Measurements from ENCODE around the gene SLC8B1. TPM values are rescaled to one million over a fixed set of nuclear protein-coding genes. Genes with fewer than 3 reads are reported as not detected.

SLC8B1 gene
- total RNA-seq, 1 experiment from 2014 or later = 29.0 TPM

DNA sequence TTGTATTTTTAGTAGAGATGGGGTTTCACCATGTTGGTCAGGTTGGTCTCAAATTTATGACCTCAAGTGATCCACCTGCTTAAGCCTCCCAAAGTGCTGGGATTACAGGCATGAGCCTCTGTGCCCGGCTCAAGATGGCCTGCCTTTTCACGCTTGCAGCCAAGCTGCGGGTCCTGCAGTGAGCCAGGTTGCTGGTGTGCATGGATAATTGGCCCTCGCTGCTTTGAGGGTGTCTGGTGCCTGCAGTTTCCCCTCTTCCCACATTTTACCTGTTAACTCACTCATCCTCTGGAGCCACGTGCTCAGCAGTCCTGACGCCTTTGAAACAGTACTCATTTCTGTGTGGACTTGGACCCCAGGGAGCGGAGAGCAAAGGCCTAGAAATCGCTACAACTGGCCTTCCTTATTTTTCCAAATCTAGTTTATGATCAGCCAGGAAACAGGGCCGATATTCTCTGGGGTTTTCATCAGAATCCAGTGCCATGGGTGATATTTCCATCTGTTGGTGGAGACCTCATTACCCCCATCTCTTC, 71.4 kb downstream of the SLC8B1 start:
- H3K36me3 ChIP-seq (ENCODE audit: low read depth) = 0 out of 2 replicates have a peak, but pooled peaks cover 5% of the 10 kb centered on the region
- BruUV-seq (replicated peaks) = no TSS peak
- H3K9me2 ChIP-seq (ENCODE audit: insufficient read depth) = no peaks in the 10 kb centered on the region
- no peaks in the 10 kb centered on the region for H3K27me3 ChIP-seq (ENCODE audit: insufficient read depth, low read depth)
- H3K4me1 ChIP-seq (replicated peaks; ENCODE audit: insufficient read depth) = no peaks in the 10 kb centered on the region; the same call in 1 of the 2 replicates
- H3K4me2 ChIP-seq = no peak overlapping the region
- no peak for DNase-seq
- no peaks in the 10 kb centered on the region for H3K79me2 ChIP-seq (ENCODE audit: low read depth)
- no peaks in the 10 kb centered on the region for H4K20me1 ChIP-seq (ENCODE audit: insufficient read depth)
- intact Hi-C loops (cut with micrococcal nuclease; ENCODE audit: unreplicated experiment) = no loop called here
- H3F3A ChIP-seq (ENCODE audit: insufficient read depth, low read depth) = 0 out of 2 replicates have a peak, but pooled peaks cover 5% of the 10 kb centered on the region
- H3K27ac ChIP-seq = no peak overlapping the region
- H3K4me3 ChIP-seq = no peak overlapping the region
- H2AFZ ChIP-seq = no peak overlapping the region
- TF ChIP-seq, protein P1, sequence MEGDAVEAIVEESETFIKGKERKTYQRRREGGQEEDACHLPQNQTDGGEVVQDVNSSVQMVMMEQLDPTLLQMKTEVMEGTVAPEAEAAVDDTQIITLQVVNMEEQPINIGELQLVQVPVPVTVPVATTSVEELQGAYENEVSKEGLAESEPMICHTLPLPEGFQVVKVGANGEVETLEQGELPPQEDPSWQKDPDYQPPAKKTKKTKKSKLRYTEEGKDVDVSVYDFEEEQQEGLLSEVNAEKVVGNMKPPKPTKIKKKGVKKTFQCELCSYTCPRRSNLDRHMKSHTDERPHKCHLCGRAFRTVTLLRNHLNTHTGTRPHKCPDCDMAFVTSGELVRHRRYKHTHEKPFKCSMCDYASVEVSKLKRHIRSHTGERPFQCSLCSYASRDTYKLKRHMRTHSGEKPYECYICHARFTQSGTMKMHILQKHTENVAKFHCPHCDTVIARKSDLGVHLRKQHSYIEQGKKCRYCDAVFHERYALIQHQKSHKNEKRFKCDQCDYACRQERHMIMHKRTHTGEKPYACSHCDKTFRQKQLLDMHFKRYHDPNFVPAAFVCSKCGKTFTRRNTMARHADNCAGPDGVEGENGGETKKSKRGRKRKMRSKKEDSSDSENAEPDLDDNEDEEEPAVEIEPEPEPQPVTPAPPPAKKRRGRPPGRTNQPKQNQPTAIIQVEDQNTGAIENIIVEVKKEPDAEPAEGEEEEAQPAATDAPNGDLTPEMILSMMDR (conservative IDR thresholded peaks at IDR 0.05) = no peak
- TF ChIP-seq EZH2 (IDR thresholded peaks at IDR 0.05; ENCODE audit: low read depth) = no peak
- CTCF ChIA-PET = no interaction called here
- no peaks in the 10 kb centered on the region for H3K9me3 ChIP-seq (ENCODE audit: insufficient read depth, low read depth)
- POLR2A ChIA-PET (ENCODE audit: unreplicated experiment) = no interaction called here

DNA sequence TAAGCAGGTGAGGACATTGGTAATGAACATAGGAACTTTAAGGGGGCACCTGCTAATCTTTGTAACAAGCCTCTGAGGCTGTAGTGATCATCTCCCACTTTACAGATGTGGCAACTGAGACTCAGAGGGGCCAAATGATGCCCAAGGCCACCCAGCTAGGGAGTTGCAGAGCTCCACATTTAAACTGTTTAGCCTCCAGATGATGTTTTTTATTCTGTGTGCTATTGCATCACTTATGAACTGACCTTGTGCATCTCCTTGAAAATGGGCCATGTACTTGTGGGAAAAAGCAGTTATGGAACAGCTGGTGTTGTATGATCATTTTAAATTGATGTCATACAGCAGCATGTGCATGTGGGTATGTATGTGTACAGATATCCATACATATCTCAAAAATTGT, 72.2 kb downstream of the SLC8B1 start:
- Histone ChIP-seq H3K9me2 (ENCODE audit: insufficient read depth) (no peaks in the 10 kb centered on the region), H3K27ac (no peak overlapping the region), H3K36me3 (ENCODE audit: low read depth) (0 out of 2 replicates have a peak, but pooled peaks cover 5% of the 10 kb centered on the region), H3K9me3 (ENCODE audit: insufficient read depth, low read depth) (no peaks in the 10 kb centered on the region), H4K20me1 (ENCODE audit: insufficient read depth) (no peaks in the 10 kb centered on the region), H3K4me2 (no peak overlapping the region), H3K4me1 (replicated peaks; ENCODE audit: insufficient read depth) (no peaks in the 10 kb centered on the region; the same call in 1 of the 2 replicates), H3K79me2 (ENCODE audit: low read depth) (no peaks in the 10 kb centered on the region), H3F3A (ENCODE audit: insufficient read depth, low read depth) (0 out of 2 replicates have a peak, but pooled peaks cover 5% of the 10 kb centered on the region), H2AFZ (no peak overlapping the region), H3K27me3 (ENCODE audit: insufficient read depth, low read depth) (no peaks in the 10 kb centered on the region), H3K4me3 (no peak overlapping the region)
- no peak for DNase-seq
- ChIA-PET CTCF (no interaction called here), POLR2A (ENCODE audit: unreplicated experiment) (no interaction called here)
- TF ChIP-seq EZH2 (IDR thresholded peaks at IDR 0.05; ENCODE audit: low read depth) = no peak
- TF ChIP-seq, protein P1 (conservative IDR thresholded peaks at IDR 0.05) = no peak
- no TSS peak for BruUV-seq (replicated peaks)
- intact Hi-C loops (cut with micrococcal nuclease; ENCODE audit: unreplicated experiment) = no loop called here

DNA sequence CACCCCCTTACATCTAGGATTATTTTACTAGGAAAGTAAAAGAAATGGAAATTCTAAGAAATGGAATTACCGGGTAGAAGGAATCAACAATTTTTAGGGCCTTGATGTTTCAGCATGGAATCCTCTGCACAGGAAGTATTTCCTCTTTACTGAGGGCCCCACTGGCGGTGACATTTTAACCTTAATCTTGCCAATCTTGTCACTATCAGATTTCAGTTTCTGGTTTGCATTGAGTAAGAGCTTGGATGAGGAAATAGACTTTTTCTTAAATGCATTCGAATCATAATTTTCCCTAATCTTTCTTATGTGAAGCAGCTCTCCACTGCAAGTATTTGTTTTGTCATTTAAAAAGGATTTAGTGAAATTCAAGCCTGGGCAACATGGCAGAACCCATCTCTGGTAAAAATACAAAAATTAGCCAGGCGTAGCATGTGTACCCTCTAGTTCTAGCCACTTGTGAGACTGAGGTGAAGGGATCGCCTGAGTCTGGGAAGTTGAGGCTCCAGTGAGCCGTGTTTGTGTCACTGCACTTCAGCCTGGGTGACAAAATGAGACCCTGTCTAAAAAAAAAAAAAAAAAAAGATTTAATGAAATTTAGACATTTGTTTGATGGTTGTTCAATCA, 73.0 kb downstream of the SLC8B1 start:
- ChIA-PET POLR2A (ENCODE audit: unreplicated experiment) (interaction anchor here (0.8 kb wide), 1 partner anchor 38 kb away, joined by 9 read pairs; no protein-coding TSS in a partner anchor), CTCF (interaction anchor here (0.6 kb wide), 1 partner anchor 32 kb away, joined by 8 read pairs; no protein-coding TSS in a partner anchor)
- DNase-seq = no peak
- Histone ChIP-seq H3K9me2 (ENCODE audit: insufficient read depth) (no peaks in the 10 kb centered on the region), H3K27ac (no peak overlapping the region), H3K4me3 (no peak overlapping the region), H3K4me1 (replicated peaks; ENCODE audit: insufficient read depth) (no peaks in the 10 kb centered on the region; the same call in 1 of the 2 replicates), H3K9me3 (ENCODE audit: insufficient read depth, low read depth) (no peaks in the 10 kb centered on the region), H3K4me2 (no peak overlapping the region), H2AFZ (no peak overlapping the region), H3K27me3 (ENCODE audit: insufficient read depth, low read depth) (no peaks in the 10 kb centered on the region), H3F3A (ENCODE audit: insufficient read depth, low read depth) (0 out of 2 replicates have a peak, but pooled peaks cover 5% of the 10 kb centered on the region), H3K36me3 (ENCODE audit: low read depth) (0 out of 2 replicates have a peak, but pooled peaks cover 5% of the 10 kb centered on the region), H3K79me2 (ENCODE audit: low read depth) (no peaks in the 10 kb centered on the region), H4K20me1 (ENCODE audit: insufficient read depth) (no peaks in the 10 kb centered on the region)
- TF ChIP-seq, protein P1 (conservative IDR thresholded peaks at IDR 0.05) = no peak
- no peak for TF ChIP-seq EZH2 (IDR thresholded peaks at IDR 0.05; ENCODE audit: low read depth)
- intact Hi-C loops (cut with micrococcal nuclease; ENCODE audit: unreplicated experiment) = no loop called here
- BruUV-seq (replicated peaks) = no TSS peak
